Osteoblast (primary cell): Measurements from ENCODE around the gene MREG. TPM values are rescaled to one million over a fixed set of nuclear protein-coding genes. Genes with fewer than 3 reads are reported as not detected.

ENCODE experiments used
- DNase-seq: peaks from one replicate; pipeline ENCODE4 v3.0.0; 2011; ENCODE audit warnings: low spot score, mixed read lengths; ENCODE audit not compliant: insufficient read length; ENCODE audit errors: missing footprints
- H2AFZ ChIP-seq: 2 replicates; pipeline ENCODE4 v1.6.0; 2011; ENCODE audit warnings: mild to moderate bottlenecking, low read length
- H3K27ac ChIP-seq: 2 replicates; pipeline ENCODE4 v1.5.1; 2011; ENCODE audit warnings: mild to moderate bottlenecking, low read depth, low read length, moderate library complexity
- H3K27me3 ChIP-seq: 2 replicates; pipeline ENCODE4 v1.6.0; 2012; ENCODE audit warnings: mild to moderate bottlenecking, control low read depth, inconsistent platforms, low read length, moderate library complexity; ENCODE audit not compliant: insufficient read depth
- H3K36me3 ChIP-seq: 2 replicates; pipeline ENCODE4 v1.5.1; 2011; ENCODE audit warnings: mild to moderate bottlenecking, low read length, control low read depth, moderate library complexity; ENCODE audit not compliant: insufficient read depth
- H3K4me1 ChIP-seq: 2 replicates; pipeline ENCODE4 v1.5.1; 2011; ENCODE audit warnings: mild to moderate bottlenecking, low read length, control low read depth, moderate library complexity; ENCODE audit not compliant: insufficient read depth
- H3K4me2 ChIP-seq: 2 replicates; pipeline ENCODE4 v1.6.0; 2011; ENCODE audit warnings: mild to moderate bottlenecking, low read length; ENCODE audit not compliant: insufficient read depth
- H3K4me3 ChIP-seq: fragments of 200-600 bp; sonication (generic); 3 replicates; pipeline ENCODE4 v1.5.1; 2012; ENCODE audit warnings: mild to moderate bottlenecking, low read length, inconsistent platforms; ENCODE audit not compliant: insufficient read depth
- H3K79me2 ChIP-seq: 2 replicates; pipeline ENCODE4 v1.6.0; 2012; ENCODE audit warnings: mild to moderate bottlenecking, low read length, control low read depth, inconsistent platforms; ENCODE audit not compliant: insufficient read depth
- H3K9me3 ChIP-seq: 2 replicates; pipeline ENCODE4 v1.5.1; 2011; ENCODE audit warnings: low read depth, low read length, control low read depth
- H4K20me1 ChIP-seq: 2 replicates; pipeline ENCODE4 v1.6.0; 2012; ENCODE audit warnings: mild to moderate bottlenecking, low read length, control low read depth; ENCODE audit not compliant: insufficient read depth
- total RNA-seq: library from RNA; depleted of rRNA; stranded (reverse); fragments of >200 nt; gene quantifications from 2 replicates; pipeline ENCODE4 v1.2.3, GENCODE V29; 2012
- TF ChIP-seq, protein P1 (sequence below): IDR thresholded peaks from 2 replicates; pipeline ENCODE4 v1.5.1; 2011; ENCODE audit warnings: mild to moderate bottlenecking, low read depth, low read length, moderate library complexity; ENCODE audit errors: extremely low read depth

Gene MREG
- total RNA-seq, 1 donor: 1.1 TPM

DNA sequence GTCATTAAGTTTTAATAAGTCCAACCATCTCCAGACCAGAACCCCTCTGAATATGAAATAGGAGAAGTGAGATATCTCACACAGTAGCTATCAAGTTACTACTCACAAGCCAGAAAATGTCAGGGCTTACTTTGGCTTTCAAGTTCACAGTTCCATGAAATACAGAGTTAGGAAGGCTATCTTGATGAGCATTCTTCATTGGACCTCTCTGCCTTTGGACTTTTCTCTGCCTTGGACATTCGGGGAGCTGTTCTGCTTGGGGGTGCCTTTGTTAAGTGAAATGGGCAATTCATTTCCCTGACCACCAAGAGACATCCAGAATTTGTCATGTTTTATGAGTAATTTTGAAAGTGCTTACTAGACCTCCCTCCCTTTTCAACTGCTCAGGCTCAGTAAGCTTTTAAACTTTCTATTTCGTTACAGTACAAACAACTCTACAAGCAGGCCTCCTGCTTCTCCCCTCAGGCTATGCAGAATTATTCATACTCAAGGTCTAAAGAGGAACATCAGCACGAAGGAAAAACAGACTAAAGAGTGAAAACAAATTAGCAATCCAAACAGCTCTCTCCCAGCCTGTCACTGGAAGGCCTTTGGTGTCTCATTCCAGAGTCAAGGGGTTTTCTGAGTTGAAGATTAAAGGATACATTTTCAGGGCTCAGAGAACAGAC, 95.3 kb downstream of the MREG start:
- no peaks in the 10 kb centered on the region for H3K79me2 ChIP-seq
- no peaks in the 10 kb centered on the region for H3K27me3 ChIP-seq
- H3K4me3 ChIP-seq: no peak overlapping the region
- no peaks in the 10 kb centered on the region for H4K20me1 ChIP-seq
- peak overlapping the region; percentile 89 for H3K27ac ChIP-seq
- peak overlapping the region; percentile 52 for H3K4me2 ChIP-seq
- no peaks in the 10 kb centered on the region for H3K36me3 ChIP-seq
- no peaks in the 10 kb centered on the region for H3K9me3 ChIP-seq
- TF ChIP-seq, protein P1, sequence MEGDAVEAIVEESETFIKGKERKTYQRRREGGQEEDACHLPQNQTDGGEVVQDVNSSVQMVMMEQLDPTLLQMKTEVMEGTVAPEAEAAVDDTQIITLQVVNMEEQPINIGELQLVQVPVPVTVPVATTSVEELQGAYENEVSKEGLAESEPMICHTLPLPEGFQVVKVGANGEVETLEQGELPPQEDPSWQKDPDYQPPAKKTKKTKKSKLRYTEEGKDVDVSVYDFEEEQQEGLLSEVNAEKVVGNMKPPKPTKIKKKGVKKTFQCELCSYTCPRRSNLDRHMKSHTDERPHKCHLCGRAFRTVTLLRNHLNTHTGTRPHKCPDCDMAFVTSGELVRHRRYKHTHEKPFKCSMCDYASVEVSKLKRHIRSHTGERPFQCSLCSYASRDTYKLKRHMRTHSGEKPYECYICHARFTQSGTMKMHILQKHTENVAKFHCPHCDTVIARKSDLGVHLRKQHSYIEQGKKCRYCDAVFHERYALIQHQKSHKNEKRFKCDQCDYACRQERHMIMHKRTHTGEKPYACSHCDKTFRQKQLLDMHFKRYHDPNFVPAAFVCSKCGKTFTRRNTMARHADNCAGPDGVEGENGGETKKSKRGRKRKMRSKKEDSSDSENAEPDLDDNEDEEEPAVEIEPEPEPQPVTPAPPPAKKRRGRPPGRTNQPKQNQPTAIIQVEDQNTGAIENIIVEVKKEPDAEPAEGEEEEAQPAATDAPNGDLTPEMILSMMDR: no peak
- peak overlapping the region; percentile 16 for H2AFZ ChIP-seq
- peaks cover 36% of the 10 kb centered on the region for H3K4me1 ChIP-seq
- peak; percentile 80 for DNase-seq

- H3K27me3 ChIP-seq: no peaks in the 10 kb centered on the region
- H3K9me3 ChIP-seq: no peaks in the 10 kb centered on the region
- no peak overlapping the region for H3K4me2 ChIP-seq
- no peak for DNase-seq
- H2AFZ ChIP-seq: no peak overlapping the region
- peaks cover 26% of the 10 kb centered on the region for H3K4me1 ChIP-seq
- no peak overlapping the region for H3K4me3 ChIP-seq
- H4K20me1 ChIP-seq: no peaks in the 10 kb centered on the region
- H3K79me2 ChIP-seq: no peaks in the 10 kb centered on the region
- no peak overlapping the region for H3K27ac ChIP-seq
- TF ChIP-seq, protein P1: no peak
- no peaks in the 10 kb centered on the region for H3K36me3 ChIP-seq
Observed at GRCh38 chr2:215915441-215915840, 97.9 kb downstream of the MREG start.

DNA sequence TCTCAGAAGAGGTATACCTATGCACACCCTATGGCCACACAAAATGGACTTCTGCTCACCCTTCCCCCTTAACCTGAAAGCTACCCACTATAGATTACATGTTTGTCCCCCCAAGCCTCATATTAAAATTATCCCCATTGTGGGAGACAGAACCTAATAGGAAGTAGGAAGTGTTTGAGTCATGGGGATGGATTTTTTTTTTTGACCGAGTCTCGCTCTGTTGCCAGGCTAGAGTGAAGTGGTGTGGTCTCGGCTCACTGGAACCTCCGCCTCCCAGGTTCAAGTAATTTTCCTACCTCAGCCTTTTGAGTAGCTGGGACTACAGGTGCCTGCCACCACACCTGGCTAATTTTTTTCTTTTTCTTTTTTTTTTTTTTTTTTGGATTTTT, 98.6 kb downstream of the MREG start:
- Histone ChIP-seq H3K4me1 (peaks cover 20% of the 10 kb centered on the region), H3K4me3 (no peak overlapping the region), H4K20me1 (no peaks in the 10 kb centered on the region), H3K4me2 (no peak overlapping the region), H2AFZ (no peak overlapping the region), H3K27me3 (no peaks in the 10 kb centered on the region), H3K27ac (no peak overlapping the region), H3K79me2 (no peaks in the 10 kb centered on the region), H3K9me3 (no peaks in the 10 kb centered on the region), H3K36me3 (no peaks in the 10 kb centered on the region)
- no peak for DNase-seq
- TF ChIP-seq, protein P1: no peak

- H3K79me2 ChIP-seq: no peaks in the 10 kb centered on the region
- no peak overlapping the region for H3K4me2 ChIP-seq
- no peaks in the 10 kb centered on the region for H3K27me3 ChIP-seq
- TF ChIP-seq, protein P1: no peak
- H3K9me3 ChIP-seq: no peaks in the 10 kb centered on the region
- H3K36me3 ChIP-seq: no peaks in the 10 kb centered on the region
- no peak overlapping the region for H2AFZ ChIP-seq
- peaks cover 15% of the 10 kb centered on the region for H3K4me1 ChIP-seq
- no peak overlapping the region for H3K4me3 ChIP-seq
- no peak for DNase-seq
- no peak overlapping the region for H3K27ac ChIP-seq
- H4K20me1 ChIP-seq: no peaks in the 10 kb centered on the region
Observed at GRCh38 chr2:215914054-215914776, 99.1 kb downstream of the MREG start.
